H1 (cell line): ENCODE results near the gene HIGD1B. TPM values are rescaled to one million over a fixed set of nuclear protein-coding genes. Genes with fewer than 3 reads are reported as not detected.
A peak's percentile ranks its signal among the peaks of the same experiment; 100 is the strongest.

ENCODE experiments used
- CBX8 ChIP-seq: fragments of 300-800, 300-1000 bp; sonication (generic); IDR thresholded peaks from 2 replicates; pipeline ENCODE4 v1.7.1; 2016; ENCODE audit warnings: low read depth, low read length, borderline replicate concordance
- CHD7 ChIP-seq: fragments of 300-600 bp; sonication (generic); IDR thresholded peaks from 2 replicates; pipeline ENCODE4 v1.7.1; 2012; ENCODE audit warnings: low read length, moderate library complexity, mild to moderate bottlenecking, inconsistent platforms; ENCODE audit not compliant: insufficient replicate concordance
- FOSL1 ChIP-seq: IDR thresholded peaks from 2 replicates; pipeline ENCODE4 v1.6.1; 2011; ENCODE audit warnings: mild to moderate bottlenecking, low read depth, low read length, moderate library complexity; ENCODE audit not compliant: insufficient read depth
- PHF8 ChIP-seq: fragments of 200-600 bp; sonication (generic); conservative IDR thresholded peaks from 2 replicates; pipeline ENCODE4 v1.7.1; 2012; ENCODE audit warnings: low read depth, mild to moderate bottlenecking, inconsistent platforms, low read length, moderate library complexity
- POU5F1 ChIP-seq: IDR thresholded peaks from 2 replicates; pipeline ENCODE4 v1.6.1; 2011; ENCODE audit warnings: low read depth, mild to moderate bottlenecking, low read length, moderate library complexity
- RNF2 ChIP-seq: fragments of 200-900, 300-1000 bp; sonication (generic); IDR thresholded peaks from 2 replicates; pipeline ENCODE4 v1.7.1; 2016; ENCODE audit warnings: borderline replicate concordance, low read depth, mild to moderate bottlenecking, antibody characterized with exemption, low read length; ENCODE audit not compliant: poor library complexity, severe bottlenecking; ENCODE audit errors: missing control alignments
- TBP ChIP-seq: IDR thresholded peaks from 2 replicates; pipeline ENCODE4 v1.6.1; 2011; ENCODE audit warnings: low read depth, low read length, improper control_type of control experiment
- TEAD4 ChIP-seq: IDR thresholded peaks from 2 replicates; pipeline ENCODE4 v1.6.1; 2012; ENCODE audit warnings: low read depth, low read length, inconsistent platforms, mixed read lengths
- polyA plus RNA-seq, 7 experiments: library from polyadenylated mRNA; depleted of rRNA in 3 of 7; stranded (reverse) in 5 of 7; unstranded in 2 of 7; fragments of >200 nt in 5 of 7; fragments of 200-250 nt in 2 of 7; gene quantifications; 1 replicate in 5 of 7; 2 replicates in 1 of 7; 4 replicates in 1 of 7; pipeline versions ENCODE4 v1.2.1 to v1.2.3, GENCODE V29; 2011 to 2013; ENCODE audit warnings: missing spikeins in 2 of 7, mixed read lengths in 2 of 7
- total RNA-seq: library from RNA; stranded (reverse); fragmentation: NEBNext Ultra II Directional; extraction: Animal tissue kit (Norgen Biotek cat#: 25700); gene quantifications from 2 replicates; pipeline ENCODE4 v1.2.1, GENCODE V29; 2021

HIGD1B gene
- total and polyA plus RNA-seq, 2 of the 8 experiments (the other 6 are each of a cell fraction or from before 2014, with no cell fraction given): not detected

DNA sequence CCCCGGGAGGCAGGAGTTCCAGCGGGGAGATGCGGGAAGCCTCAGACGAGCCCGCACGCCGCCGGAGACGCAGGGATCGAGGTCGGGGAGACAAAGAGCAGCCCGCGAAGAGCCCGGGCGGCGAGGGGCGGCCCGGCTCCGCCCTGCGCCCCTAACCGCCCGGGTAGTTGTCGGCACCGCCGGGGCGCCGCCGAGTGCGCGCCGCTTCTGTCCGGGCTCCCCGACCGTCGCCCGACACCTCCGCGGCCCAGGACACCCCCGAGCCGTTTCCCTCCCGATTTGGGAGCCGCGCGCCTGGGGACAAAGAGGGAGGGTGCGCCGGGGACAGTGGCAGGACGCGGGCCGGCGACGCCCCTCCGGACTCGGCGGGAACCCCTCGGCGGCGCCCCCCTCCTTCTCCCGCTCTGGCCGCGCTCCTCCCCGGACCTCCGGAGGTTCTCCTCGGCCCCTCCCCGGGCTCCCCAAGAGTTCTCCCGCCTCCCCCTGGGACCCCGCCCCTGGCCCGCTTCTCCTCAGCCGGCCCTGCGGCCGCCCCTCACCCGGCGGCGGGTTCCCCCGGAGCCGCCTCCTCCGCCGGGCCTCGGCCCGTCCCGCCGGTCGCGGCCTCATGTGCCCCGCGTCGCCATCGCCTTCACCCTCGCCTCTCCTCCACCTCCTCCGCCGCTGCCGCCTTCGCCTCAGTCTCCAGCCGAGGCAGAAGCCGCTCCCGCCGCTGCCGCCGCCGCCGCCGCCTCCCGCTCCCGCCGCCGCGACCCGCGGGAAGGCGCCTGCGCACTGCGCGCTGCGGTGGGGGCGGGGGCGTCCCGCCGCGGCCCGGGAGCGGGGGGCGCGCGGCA lies 17.9 kb upstream of the HIGD1B start, which contains the start of gene GJC1 (continued):
- TF ChIP-seq CBX8: no peak
- TF ChIP-seq RNF2: no peak
- TF ChIP-seq POU5F1: no peak
- peak; percentile 31; the same call in 1 of the 2 replicates for TF ChIP-seq TBP
- no peak for TF ChIP-seq FOSL1
- TF ChIP-seq PHF8: peak; percentile 74; the same call in 1 of the 2 replicates
- TF ChIP-seq CHD7: no peak
- no peak for TF ChIP-seq TEAD4
